Immature natural killer cell (primary cell): ENCODE measurements around the gene TAX1BP3. TPM values are rescaled to one million over a fixed set of nuclear protein-coding genes. Genes with fewer than 3 reads are reported as not detected.

ENCODE experiments used
- DNase-seq, 3 donors: peaks; one replicate each; pipeline ENCODE4 v3.0.0; 2022; ENCODE audit warnings: mixed read lengths in 1 of 3
- H3K27ac Mint-ChIP-seq, 6 donors: one replicate each; pipeline ENCODE4 v1.8.0; 2020; ENCODE audit warnings: mixed read lengths in 6 of 6, mild to moderate bottlenecking in 5 of 6, inconsistent platforms in 4 of 6, moderate library complexity in 3 of 6
- H3K27me3 Mint-ChIP-seq, 3 donors: one replicate each; pipeline ENCODE4 v1.8.0; 2020 to 2021; ENCODE audit warnings: low read depth in 3 of 3, mild to moderate bottlenecking in 3 of 3, mixed read lengths in 3 of 3, moderate library complexity in 3 of 3, inconsistent platforms in 1 of 3
- H3K36me3 Mint-ChIP-seq, 3 donors: one replicate each; pipeline ENCODE4 v1.8.0; 2020; ENCODE audit warnings: mixed read lengths in 3 of 3, inconsistent platforms in 2 of 3, mild to moderate bottlenecking in 2 of 3
- H3K4me1 Mint-ChIP-seq, 2 donors: one replicate each; pipeline ENCODE4 v1.8.0; 2020; ENCODE audit warnings: inconsistent platforms in 2 of 2, mild to moderate bottlenecking in 2 of 2, mixed read lengths in 2 of 2, moderate library complexity in 1 of 2
- H3K4me3 Mint-ChIP-seq, 5 donors: one replicate each; pipeline ENCODE4 v1.8.0; 2020; ENCODE audit warnings: mild to moderate bottlenecking in 5 of 5, mixed read lengths in 5 of 5, inconsistent platforms in 3 of 5, moderate library complexity in 3 of 5
- H3K9me3 Mint-ChIP-seq, 6 donors: one replicate each; pipeline ENCODE4 v1.8.0; 2020; ENCODE audit warnings: mild to moderate bottlenecking in 6 of 6, mixed read lengths in 6 of 6, inconsistent platforms in 4 of 6, moderate library complexity in 3 of 6
- polyA plus RNA-seq, 3 donors: library from polyadenylated mRNA; unstranded; fragments of 300-500 nt; fragmentation: Illumina TruSeq; gene quantifications; one replicate each; pipeline ENCODE4 v1.2.3, GENCODE V29; 2021

The TAX1BP3 gene
- polyA plus RNA-seq, 3 donors from 2014 or later = 36.1 to 49.2 (median 41.5) TPM

DNA sequence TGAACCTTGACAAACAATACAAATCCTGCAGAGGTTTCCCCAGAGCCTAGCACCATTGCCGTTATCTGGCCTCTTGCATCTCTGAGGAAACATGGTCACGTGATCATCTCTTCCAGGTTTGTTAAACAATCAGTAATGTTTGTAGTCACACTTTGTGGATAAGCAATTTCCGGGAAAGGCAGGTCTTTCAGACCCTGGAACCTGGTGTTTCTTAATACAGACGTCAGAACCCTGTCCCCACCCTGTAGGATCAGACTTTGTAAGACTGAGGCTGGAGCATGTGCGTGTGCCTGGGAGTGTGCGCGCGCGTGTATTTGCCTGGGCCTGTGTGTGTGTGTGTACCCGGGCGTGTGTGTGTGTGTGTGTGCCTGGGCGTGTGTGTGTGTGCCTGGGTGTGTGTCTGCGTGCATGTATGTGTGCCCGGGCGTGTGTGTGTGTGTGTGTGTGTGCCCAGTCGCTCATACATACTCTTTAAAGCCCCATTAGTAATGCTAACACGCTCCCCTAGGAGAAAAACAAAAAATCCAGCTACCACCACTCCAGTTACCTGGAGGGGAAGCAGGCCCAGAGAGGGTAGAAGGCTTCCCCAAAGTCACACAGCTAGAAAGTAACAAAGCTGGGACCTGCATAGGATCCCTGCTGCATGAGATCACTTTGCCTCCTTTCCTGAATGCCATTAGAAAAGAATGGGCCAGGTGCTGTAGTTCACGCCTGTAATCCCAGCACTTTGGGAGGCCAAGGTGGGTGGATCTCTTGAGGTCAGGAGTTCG, 26.5 kb downstream of the TAX1BP3 start:
- peaks cover 10 to 15% of the 10 kb centered on the region in 2 donors for H3K4me1 Mint-ChIP-seq

DNA sequence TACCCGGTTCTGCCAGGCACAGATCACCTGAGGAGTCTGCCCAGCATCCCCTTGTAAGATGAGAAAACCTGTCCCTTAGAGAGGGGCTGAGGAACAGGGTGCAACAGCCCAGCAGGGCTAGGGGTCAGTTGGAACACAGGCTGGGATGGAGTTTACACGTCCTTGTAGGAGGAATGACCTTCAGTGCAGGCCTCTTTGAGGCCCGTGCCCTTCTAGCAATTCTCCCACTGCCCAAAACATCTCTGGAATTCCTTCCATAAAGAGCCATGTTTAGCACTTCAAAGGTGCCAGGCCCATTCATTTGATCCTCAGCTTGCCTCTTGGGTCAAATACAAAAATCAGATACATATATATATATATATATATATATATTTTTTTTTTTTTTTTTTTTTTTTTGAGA, 27.4 kb downstream of the TAX1BP3 start:
- Mint-ChIP-seq H3K4me3 (no peak overlapping the region), H3K27me3 (peaks cover 0 to 3% (median 2%) of the 10 kb centered on the region in 3 donors), H3K36me3 (peaks cover 0 to 6% (median 3%) of the 10 kb centered on the region in 3 donors), H3K9me3 (no peaks in the 10 kb centered on the region), H3K4me1 (peaks cover 10 to 15% of the 10 kb centered on the region in 2 donors), H3K27ac (no peak overlapping the region)
- DNase-seq = no peak

More for the DNA sequence above, 26.5 kb downstream of the TAX1BP3 start:
- H3K9me3 Mint-ChIP-seq = no peaks in the 10 kb centered on the region
- peaks cover 0 to 6% (median 3%) of the 10 kb centered on the region in 3 donors for H3K36me3 Mint-ChIP-seq
- no peak for DNase-seq
- no peak overlapping the region for H3K27ac Mint-ChIP-seq
- H3K4me3 Mint-ChIP-seq = no peak overlapping the region
- H3K27me3 Mint-ChIP-seq = no peaks in the 10 kb centered on the region

DNA sequence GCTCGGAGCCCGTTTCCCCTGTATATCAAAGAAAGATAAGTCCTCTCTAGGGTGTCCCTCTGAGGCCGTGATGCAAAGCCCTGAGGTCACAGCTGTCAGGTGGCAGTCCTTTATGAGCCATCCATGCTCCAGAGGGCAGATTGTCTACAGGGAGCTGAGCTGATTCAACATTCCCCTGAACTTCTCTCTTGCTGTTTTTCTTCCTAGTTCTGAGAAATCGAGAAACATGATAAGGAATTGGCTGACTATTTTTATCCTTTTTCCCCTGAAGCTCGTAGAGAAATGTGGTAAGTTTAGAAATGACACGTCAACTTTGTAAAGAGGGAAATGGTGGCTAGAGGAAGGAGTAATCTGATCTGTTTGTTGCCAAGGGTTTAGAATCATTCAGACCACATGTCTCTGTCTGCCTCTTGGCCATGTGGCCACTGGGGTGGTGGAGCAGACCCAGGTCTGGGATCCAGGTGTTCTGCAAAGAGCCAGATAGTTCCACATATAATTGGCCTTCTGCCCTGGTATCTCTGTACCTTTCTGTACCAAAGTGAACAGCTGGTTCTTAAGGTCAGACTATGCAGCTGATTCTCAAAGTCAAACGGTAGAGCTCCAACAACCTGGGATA, 28.3 kb downstream of the TAX1BP3 start:
- Mint-ChIP-seq H3K27ac (peak overlapping the region in 1 of 6 donors; percentile 51), H3K9me3 (no peaks in the 10 kb centered on the region), H3K36me3 (peaks cover 0 to 3% (median 0%) of the 10 kb centered on the region in 3 donors), H3K4me3 (peak overlapping the region in 1 of 5 donors; percentile 21), H3K4me1 (peaks cover 13 to 15% of the 10 kb centered on the region in 2 donors), H3K27me3 (peaks cover 0 to 3% (median 2%) of the 10 kb centered on the region in 3 donors)
- no peak for DNase-seq

DNA sequence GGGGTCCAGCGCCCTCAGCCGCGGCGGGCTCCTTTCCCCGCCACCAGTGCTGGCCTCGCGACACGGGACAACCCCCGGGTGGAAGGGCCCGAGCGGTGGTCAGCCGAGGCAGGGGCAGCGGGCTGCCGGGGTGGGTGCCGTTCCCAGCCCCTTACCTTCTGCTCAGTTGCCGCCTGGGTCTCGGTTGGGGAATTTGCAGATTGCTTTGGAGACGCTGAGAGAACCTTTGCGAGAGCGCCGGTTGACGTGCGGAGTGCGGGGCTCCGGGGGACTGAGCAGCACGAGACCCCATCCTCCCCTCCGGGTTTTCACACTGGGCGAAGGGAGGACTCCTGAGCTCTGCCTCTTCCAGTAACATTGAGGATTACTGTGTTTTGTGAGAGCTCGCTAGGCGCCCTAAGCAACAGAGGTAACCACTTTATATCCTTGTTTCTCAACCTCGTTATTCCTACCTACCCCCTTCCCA, 31.4 kb downstream of the TAX1BP3 start:
- H3K9me3 Mint-ChIP-seq = no peaks in the 10 kb centered on the region
- peak overlapping the region; percentile 75 to 100 (median 80) for H3K4me3 Mint-ChIP-seq
- no peaks in the 10 kb centered on the region for H3K36me3 Mint-ChIP-seq
- H3K27me3 Mint-ChIP-seq = peaks cover 0 to 3% (median 2%) of the 10 kb centered on the region in 3 donors
- H3K27ac Mint-ChIP-seq = peak overlapping the region in 5 of 6 donors; percentile 28 to 96 (median 71)
- H3K4me1 Mint-ChIP-seq = peaks cover 20 to 22% of the 10 kb centered on the region in 2 donors
- no peak for DNase-seq

DNA sequence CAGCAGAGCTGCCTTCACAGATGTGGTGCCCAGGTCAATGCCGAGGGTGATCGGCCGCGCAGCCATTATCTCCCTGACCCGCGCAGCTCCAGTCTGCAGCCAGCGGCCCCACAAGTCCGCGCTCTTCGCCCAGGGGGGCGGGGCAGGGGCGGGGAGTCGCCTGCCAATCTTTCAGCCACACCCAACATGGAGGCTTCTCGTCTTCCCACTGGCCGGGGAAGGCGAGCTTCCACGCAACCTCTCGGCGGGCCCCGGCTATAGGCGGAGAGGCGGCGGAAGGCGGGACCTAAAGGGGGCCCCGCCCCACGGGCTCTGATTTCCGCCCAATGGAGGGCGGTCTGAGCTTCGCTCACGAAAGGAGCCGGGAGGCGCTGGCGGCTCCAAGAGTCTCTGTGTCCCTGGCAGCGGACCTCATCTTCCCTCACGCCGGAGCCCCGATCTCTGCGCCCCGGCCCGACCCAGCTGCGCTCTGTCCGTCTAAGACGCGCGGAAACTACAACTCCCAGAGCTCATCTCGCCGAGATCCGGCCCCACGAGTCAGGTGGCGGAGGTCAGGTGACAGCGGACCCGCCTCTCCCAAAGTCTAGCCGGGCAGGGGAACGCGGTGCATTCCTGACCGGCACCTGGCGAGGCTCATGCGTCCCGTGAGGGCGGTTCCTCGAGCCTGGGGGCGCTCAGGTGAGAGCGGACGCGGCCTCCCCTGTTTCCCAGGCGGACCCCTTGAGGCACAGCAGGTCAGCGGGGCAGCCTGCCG, 32.0 kb downstream of the TAX1BP3 start, which contains the start of the genes CTNS and SHPK:
TSS of gene CTNS (plus strand) at position 607 of the 754 bp plus-strand sequence. CDS start 3,447 bp downstream, outside the sequence.
TSS of gene SHPK (minus strand) at position 97 of the 754 bp plus-strand sequence. CDS start at position 66, 31 bp downstream.
- peak within 1 kb of the TSS; percentile 96 to 100 (median 99) for H3K27ac Mint-ChIP-seq
- H3K9me3 Mint-ChIP-seq = no peaks in the 10 kb centered on the region

DNA sequence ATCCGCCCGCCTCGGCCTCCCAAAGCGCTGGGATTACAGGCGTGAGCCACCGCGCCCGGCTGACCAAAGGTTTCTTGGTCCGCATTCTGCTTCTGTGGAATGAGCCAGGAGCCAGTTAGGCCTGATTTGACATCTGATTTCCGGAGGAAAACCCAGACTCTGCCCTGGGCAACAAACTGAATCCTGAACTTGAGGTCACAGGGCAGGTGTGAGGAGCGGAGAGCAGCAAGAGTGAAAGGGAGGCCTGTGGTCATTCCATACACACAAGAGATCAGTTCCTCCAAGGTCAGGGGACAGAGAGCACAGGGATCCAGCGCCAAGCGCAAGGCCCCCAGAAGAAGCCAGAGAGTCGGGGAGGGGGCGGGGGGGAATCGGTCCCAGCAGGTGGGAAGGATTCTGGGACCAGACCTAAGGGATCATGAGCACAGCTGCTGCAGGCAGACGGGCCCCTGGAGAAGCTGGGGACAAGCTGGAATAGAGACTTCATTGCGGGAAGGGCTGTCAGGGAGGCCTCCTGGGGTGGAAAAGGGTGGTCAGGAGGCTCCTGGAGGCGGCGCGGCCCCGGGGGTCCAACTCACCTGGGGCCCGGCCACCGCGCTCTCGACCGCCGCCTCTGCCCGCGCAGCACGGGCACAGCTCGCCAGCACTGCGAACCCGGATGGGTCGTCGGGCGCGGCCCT, 32.8 kb downstream of the TAX1BP3 start:
- Mint-ChIP-seq H3K4me1 (peaks cover 20 to 22% of the 10 kb centered on the region in 2 donors), H3K36me3 (no peaks in the 10 kb centered on the region), H3K9me3 (no peaks in the 10 kb centered on the region), H3K27ac (peak overlapping the region in 3 of 6 donors; percentile 34 to 96 (median 56)), H3K4me3 (peak overlapping the region; percentile 96 to 100 (median 99)), H3K27me3 (peaks cover 0 to 3% (median 2%) of the 10 kb centered on the region in 3 donors)
- DNase-seq = no peak

More for the DNA sequence above, 32.0 kb downstream of the TAX1BP3 start, which contains the start of the genes CTNS and SHPK:
- Mint-ChIP-seq H3K4me1 (peaks cover 20 to 22% of the 10 kb centered on the region in 2 donors), H3K27me3 (peaks cover 0 to 3% (median 2%) of the 10 kb centered on the region in 3 donors), H3K36me3 (no peaks in the 10 kb centered on the region), H3K4me3 (peak within 1 kb of the TSS; percentile 96 to 100 (median 99))
- peak; percentile 94 to 95 (median 94) for DNase-seq

DNA sequence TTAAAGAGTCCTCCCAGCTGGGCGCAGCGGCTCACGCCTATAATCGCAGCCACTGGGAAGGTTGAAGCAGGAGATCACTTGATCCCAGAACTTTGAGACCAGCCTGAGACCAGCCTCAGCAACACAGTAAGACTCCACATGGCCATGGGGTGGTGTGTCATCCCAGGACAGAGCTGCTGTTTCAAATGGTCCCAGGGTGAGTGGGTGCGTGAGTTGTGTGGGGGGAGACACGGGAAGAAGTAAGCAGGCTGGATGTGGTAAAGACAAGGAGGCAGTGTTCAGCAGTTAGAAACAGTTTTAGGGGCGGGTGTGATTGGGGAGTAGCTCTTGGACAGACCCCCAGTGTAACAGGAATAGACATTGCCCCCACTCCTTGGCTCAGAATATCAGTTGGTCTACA, 36.1 kb downstream of the TAX1BP3 start:
- H3K27ac Mint-ChIP-seq = no peak overlapping the region
- H3K4me3 Mint-ChIP-seq = no peak overlapping the region
- peaks cover 0 to 3% (median 2%) of the 10 kb centered on the region in 3 donors for H3K27me3 Mint-ChIP-seq
- H3K36me3 Mint-ChIP-seq = peaks cover 1 to 13% (median 8%) of the 10 kb centered on the region in 3 donors
- DNase-seq = no peak
- H3K9me3 Mint-ChIP-seq = no peaks in the 10 kb centered on the region
- H3K4me1 Mint-ChIP-seq = peaks cover 10 to 14% of the 10 kb centered on the region in 2 donors

DNA sequence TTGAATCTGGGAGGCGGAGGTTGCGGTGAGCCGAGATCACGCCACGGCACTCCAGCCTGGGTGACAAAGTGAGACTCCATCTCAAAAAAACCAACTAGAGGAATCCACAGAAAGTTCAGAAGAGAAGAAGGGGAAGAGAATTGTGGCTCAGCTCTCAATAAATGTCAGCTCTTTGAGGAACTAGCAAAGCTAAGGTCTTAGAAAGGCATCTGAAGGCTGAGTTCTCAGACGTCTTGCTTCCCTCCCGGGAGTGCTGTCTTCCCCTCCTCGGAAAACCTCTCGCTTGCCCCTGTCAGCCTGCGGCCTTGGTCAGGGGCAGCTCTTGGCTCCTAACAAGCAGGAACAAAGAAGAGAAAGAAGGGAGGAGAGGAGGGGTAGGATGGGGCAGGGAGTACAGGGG, 37.6 kb downstream of the TAX1BP3 start:
- Mint-ChIP-seq H3K27ac (no peak overlapping the region), H3K4me3 (no peak overlapping the region), H3K36me3 (peaks cover 11 to 22% (median 13%) of the 10 kb centered on the region in 3 donors), H3K9me3 (no peaks in the 10 kb centered on the region), H3K4me1 (peaks cover 6 to 10% of the 10 kb centered on the region in 2 donors), H3K27me3 (peaks cover 0 to 1% (median 0%) of the 10 kb centered on the region in 3 donors)
- DNase-seq = no peak

DNA sequence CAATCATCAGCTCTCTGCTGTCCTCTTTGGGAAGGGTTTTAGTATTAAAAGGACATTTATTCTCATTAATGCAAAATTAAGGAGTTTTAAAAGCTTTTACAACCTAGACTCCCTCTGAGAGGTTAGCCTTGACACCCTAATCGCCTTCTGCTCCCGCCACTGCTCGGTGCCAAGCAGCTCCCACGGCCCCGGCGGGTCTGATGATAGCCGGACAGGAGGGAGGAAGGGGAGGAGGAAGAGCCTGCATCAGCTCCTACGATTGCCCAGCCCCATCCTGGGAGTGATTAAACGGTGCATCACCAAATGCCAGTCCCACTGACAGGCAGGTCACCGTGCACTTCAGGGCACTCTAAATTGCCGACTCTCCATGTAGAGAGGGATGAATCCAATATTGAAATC, 40.6 kb downstream of the TAX1BP3 start:
- Mint-ChIP-seq H3K9me3 (no peaks in the 10 kb centered on the region), H3K27me3 (peaks cover 0 to 3% (median 0%) of the 10 kb centered on the region in 3 donors), H3K4me3 (no peak overlapping the region), H3K36me3 (peaks cover 15 to 31% (median 21%) of the 10 kb centered on the region in 3 donors), H3K27ac (no peak overlapping the region), H3K4me1 (no peaks in the 10 kb centered on the region)
- no peak for DNase-seq

DNA sequence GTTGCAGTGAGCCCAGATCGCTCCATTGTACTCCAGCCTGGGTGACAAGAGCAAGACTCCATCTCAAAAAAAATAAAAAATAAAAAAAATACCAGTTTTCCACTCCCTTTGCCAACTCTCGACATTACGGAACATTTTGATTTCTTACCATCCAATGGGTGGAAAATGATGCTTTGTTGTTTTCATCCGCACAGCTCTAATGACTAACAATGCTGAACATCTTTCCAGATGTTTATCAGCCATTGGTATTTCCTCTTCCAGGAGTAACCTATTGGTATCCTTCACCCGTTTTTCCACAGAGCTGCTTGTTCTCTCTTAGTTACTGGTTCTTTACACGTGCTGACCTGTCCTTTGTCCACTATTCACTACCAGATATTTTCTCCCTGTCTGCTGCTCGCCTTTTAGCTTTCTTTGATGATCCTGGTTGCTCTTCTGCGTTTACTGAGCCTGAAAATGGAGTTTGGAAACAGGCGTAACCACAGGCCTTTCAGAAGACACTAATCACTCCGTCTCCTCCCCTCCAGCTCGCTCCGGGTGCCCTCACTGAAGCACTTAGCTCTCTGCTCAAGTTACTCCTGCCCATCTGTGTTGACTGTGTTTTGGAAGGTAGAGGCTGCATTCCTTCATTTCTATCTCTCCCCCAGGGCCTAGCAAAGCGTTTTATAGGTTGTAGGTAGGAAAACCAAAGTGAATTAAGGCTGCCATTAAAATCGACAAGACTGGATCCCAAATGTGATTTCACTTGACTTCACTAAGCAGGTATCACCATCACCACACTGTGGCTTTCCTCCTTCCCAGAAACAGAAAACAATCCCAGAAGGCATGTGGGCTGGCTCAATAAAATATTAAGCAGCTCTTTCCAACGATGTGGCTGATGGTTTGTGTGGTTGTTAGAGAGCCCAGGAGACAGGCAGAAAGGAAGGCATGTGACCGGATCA, 41.3 kb downstream of the TAX1BP3 start:
- no peaks in the 10 kb centered on the region for H3K9me3 Mint-ChIP-seq
- H3K36me3 Mint-ChIP-seq = peaks cover 15 to 31% (median 21%) of the 10 kb centered on the region in 3 donors
- no peaks in the 10 kb centered on the region for H3K4me1 Mint-ChIP-seq
- DNase-seq = no peak
- no peak overlapping the region for H3K4me3 Mint-ChIP-seq
- H3K27me3 Mint-ChIP-seq = peaks cover 0 to 3% (median 0%) of the 10 kb centered on the region in 3 donors
- peak overlapping the region in 1 of 6 donors; percentile 42 for H3K27ac Mint-ChIP-seq

DNA sequence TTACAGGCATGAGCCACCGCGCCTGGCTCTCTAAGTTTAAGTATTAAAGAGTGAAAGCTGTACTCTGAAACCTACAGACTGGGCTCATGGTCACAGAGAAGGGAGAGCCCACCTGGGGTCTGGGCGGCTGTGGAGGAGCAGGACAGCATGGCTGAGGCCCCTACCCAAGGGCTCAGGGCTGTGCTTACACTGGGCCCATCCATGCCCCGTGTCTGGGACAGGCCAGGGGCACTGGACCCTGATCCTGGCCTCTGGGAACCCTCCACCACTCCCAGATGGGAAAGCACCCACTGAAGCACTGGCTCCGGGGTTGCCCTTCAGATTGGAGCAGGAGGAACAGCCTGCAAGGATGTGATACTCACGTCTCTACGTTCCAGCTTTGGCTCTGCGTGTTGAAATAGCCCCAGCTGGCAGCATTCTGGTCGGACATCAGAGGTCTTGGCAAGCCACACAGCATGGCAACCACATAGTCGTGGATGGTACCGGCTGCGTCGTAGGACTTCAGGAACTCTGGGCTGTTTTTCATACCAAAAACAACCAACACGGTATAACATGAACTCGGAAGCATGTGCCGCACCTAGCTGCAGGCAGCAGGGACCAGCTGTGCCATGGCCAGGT, 45.3 kb downstream of the TAX1BP3 start:
- Mint-ChIP-seq H3K27ac (no peak overlapping the region), H3K9me3 (no peaks in the 10 kb centered on the region), H3K4me3 (no peak overlapping the region), H3K27me3 (peaks cover 0 to 3% (median 0%) of the 10 kb centered on the region in 3 donors), H3K4me1 (no peaks in the 10 kb centered on the region), H3K36me3 (peaks cover 16 to 37% (median 24%) of the 10 kb centered on the region in 3 donors)
- DNase-seq = no peak
